Neural progenitor cell (in vitro differentiated cells): ENCODE data around the gene EEF1A1.

ENCODE experiments used
- CTCF ChIP-seq: fragments of 200-600 bp; sonication (generic); IDR thresholded peaks from 2 replicates; pipeline ENCODE4 v1.5.1; 2017; ENCODE audit warnings: antibody characterized with exemption, mild to moderate bottlenecking
- EZH2 ChIP-seq: fragments of 200-600 bp; sonication (generic); IDR thresholded peaks from 2 replicates; pipeline ENCODE4 v1.6.1; 2017; ENCODE audit warnings: antibody characterized with exemption, mild to moderate bottlenecking, moderate library complexity

GRCh38 chr6:73508776-73509175 is 12.1 kb downstream of the EEF1A1 start:
- TF ChIP-seq EZH2 (no peak), CTCF (no peak)
